Karpas-422 (cell line): ENCODE results near the gene G3BP1. TPM values are rescaled to one million over a fixed set of nuclear protein-coding genes. Genes with fewer than 3 reads are reported as not detected.
A peak's percentile ranks its signal among the peaks of the same experiment; 100 is the strongest.
"Not testable (repeated sequence)": the region's sequence is repeated elsewhere in the genome, so short reads cannot be mapped to it uniquely, and the experiment has no call there.

Experiments used
- DNase-seq: peaks from one replicate; pipeline ENCODE4 v3.0.0-alpha.2; 2015
- H2AFZ ChIP-seq: fragments of 200-600 bp; sonication (generic); 2 replicates; pipeline ENCODE4 v1.6.1; 2014; ENCODE audit warnings: antibody characterized with exemption, low read length, mixed read lengths
- H3K27ac ChIP-seq: fragments of 200-600 bp; sonication (generic); 2 replicates; pipeline ENCODE4 v1.5.1; 2014; ENCODE audit warnings: mild to moderate bottlenecking, low read length, moderate library complexity
- H3K27me3 ChIP-seq: fragments of 200-600 bp; sonication (generic); 2 replicates; pipeline ENCODE4 v1.6.1; 2014; ENCODE audit warnings: low read length, mixed read lengths
- H3K36me3 ChIP-seq: fragments of 200-600 bp; sonication (generic); 2 replicates; pipeline ENCODE4 v1.6.1; 2014; ENCODE audit warnings: low read length, mixed read lengths; ENCODE audit not compliant: insufficient read depth
- H3K4me1 ChIP-seq: fragments of 200-600 bp; sonication (generic); 2 replicates; pipeline ENCODE4 v1.6.1; 2014; ENCODE audit warnings: mild to moderate bottlenecking, low read length, mixed read lengths
- H3K4me2 ChIP-seq: fragments of 200-600 bp; sonication (generic); 2 replicates; pipeline ENCODE4 v1.6.1; 2014; ENCODE audit warnings: low read length, low read depth, mild to moderate bottlenecking; ENCODE audit not compliant: poor library complexity, severe bottlenecking
- H3K4me3 ChIP-seq: fragments of 200-600 bp; sonication (generic); 2 replicates; pipeline ENCODE4 v1.5.1; 2014; ENCODE audit warnings: mild to moderate bottlenecking, antibody characterized with exemption, low read length, mixed read lengths
- H3K79me2 ChIP-seq: fragments of 200-600 bp; sonication (generic); 2 replicates; pipeline ENCODE4 v1.6.1; 2014; ENCODE audit warnings: mild to moderate bottlenecking, low read length, mixed read lengths
- H3K9ac ChIP-seq: fragments of 200-600 bp; sonication (generic); 2 replicates; pipeline ENCODE4 v1.6.0; 2014; ENCODE audit warnings: low read length
- H3K9me2 ChIP-seq: fragments of 200-600 bp; sonication (generic), shearing (Covaris generic); replicated peaks from 2 replicates; pipeline ENCODE4 v1.6.0; 2014; ENCODE audit warnings: mild to moderate bottlenecking, low read length, moderate library complexity; ENCODE audit not compliant: insufficient read depth
- H3K9me3 ChIP-seq: fragments of 300-700, 200-600 bp; sonication (generic); 2 replicates; pipeline ENCODE4 v1.6.1; 2014; ENCODE audit warnings: low read length, mixed read lengths
- H4K20me1 ChIP-seq: fragments of 200-600 bp; sonication (generic); 2 replicates; pipeline ENCODE4 v1.6.1; 2014; ENCODE audit warnings: mild to moderate bottlenecking, antibody characterized with exemption, low read length, low read depth; ENCODE audit not compliant: insufficient read depth
- total RNA-seq: library from RNA; depleted of rRNA; stranded (reverse); fragments of >200 nt; shearing (Covaris generic); gene quantifications from 2 replicates; pipeline ENCODE4 v1.2.3, GENCODE V29; 2014; ENCODE audit warnings: low replicate concordance

The G3BP1 gene
- total RNA-seq, 1 experiment from 2014 or later: 186 TPM

DNA sequence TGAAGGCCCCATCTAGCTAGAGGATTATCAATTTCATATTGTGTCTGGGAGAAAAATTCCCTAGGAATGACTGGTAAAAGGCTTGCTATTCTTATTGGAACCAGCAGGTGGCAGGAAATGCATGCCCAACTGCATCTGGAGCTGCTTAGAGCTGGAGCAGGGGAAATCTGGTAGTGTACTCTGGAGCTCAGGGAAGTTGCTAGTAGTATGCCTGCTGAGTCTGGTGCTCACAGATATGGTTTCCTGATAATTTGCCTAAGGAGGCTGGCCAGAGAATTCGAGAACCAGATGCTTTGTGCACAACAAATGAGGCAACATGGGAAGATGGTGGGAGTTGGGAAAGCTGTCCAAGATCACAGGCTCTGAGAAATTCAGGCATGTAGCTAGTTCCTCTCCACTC, 53.7 kb downstream of the G3BP1 start:
- Histone ChIP-seq H3K4me1 (no peaks in the 10 kb centered on the region), H3K9me2 (no peaks in the 10 kb centered on the region), H3K4me3 (no peak overlapping the region), H2AFZ (no peak overlapping the region), H3K27ac (no peak overlapping the region), H3K79me2 (no peaks in the 10 kb centered on the region), H3K4me2 (no peak overlapping the region), H3K9ac (no peak overlapping the region), H3K27me3 (no peaks in the 10 kb centered on the region), H3K36me3 (peaks cover 49% of the 10 kb centered on the region), H3K9me3 (peaks cover 5% of the 10 kb centered on the region; the same call in 1 of the 2 replicates), H4K20me1 (no peaks in the 10 kb centered on the region)
- peak; percentile 56 for DNase-seq

DNA sequence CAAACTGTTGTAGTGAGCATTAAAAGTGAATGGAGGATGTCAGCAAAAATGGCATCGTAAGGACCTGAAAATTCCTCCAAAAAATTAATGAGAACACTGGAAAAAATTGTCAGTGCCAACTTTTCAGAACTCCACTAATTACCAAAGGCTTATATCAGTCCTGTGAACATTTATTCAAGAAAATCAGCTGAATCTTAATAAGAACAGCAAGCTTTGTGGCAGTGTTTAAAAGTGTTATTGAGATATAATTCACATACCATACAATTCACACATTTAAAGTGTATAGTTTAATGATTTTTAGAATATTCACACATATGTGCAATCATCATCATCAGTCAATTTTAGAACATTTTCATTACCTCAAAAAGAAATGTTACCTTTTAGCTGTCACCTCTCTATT, 57.6 kb downstream of the G3BP1 start:
- no peaks in the 10 kb centered on the region for H3K4me1 ChIP-seq
- H3K27ac ChIP-seq: no peak overlapping the region
- H3K9me3 ChIP-seq: peaks cover 15% of the 10 kb centered on the region
- H2AFZ ChIP-seq: no peak overlapping the region
- H3K4me2 ChIP-seq: no peak overlapping the region
- H3K79me2 ChIP-seq: no peaks in the 10 kb centered on the region
- H4K20me1 ChIP-seq: no peaks in the 10 kb centered on the region
- H3K36me3 ChIP-seq: peaks cover 48% of the 10 kb centered on the region
- H3K4me3 ChIP-seq: no peak overlapping the region
- no peak for DNase-seq
- no peaks in the 10 kb centered on the region for H3K9me2 ChIP-seq
- no peaks in the 10 kb centered on the region for H3K27me3 ChIP-seq
- H3K9ac ChIP-seq: no peak overlapping the region

DNA sequence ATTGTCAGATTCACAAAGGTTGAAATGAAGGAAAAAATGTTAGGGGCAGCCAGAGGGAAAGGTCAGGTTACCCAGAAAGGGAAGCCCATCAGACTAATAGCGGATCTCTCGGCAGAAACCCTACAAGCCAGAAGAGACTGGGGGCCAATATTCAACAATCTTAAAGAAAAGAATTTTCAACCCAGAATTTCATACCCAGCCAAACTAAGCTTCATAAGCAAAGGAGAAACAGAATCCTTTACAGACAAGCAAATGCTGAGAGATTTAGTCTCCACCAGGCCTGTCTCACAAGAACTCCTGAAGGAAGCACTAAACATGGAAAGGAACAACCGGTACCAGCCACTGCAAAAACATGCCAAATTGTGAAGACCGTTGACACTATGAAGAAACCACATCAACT, 61.1 kb downstream of the G3BP1 start:
- H3K27ac ChIP-seq, H3K4me1 ChIP-seq, H3K4me2 ChIP-seq, DNase-seq, H3K4me3 ChIP-seq, H3K9me2 ChIP-seq, H3K79me2 ChIP-seq, H4K20me1 ChIP-seq, H2AFZ ChIP-seq, H3K9ac ChIP-seq, H3K27me3 ChIP-seq: not testable (repeated sequence)
- peaks cover 15% of the 10 kb centered on the region for H3K9me3 ChIP-seq
- peaks cover 17% of the 10 kb centered on the region for H3K36me3 ChIP-seq

DNA sequence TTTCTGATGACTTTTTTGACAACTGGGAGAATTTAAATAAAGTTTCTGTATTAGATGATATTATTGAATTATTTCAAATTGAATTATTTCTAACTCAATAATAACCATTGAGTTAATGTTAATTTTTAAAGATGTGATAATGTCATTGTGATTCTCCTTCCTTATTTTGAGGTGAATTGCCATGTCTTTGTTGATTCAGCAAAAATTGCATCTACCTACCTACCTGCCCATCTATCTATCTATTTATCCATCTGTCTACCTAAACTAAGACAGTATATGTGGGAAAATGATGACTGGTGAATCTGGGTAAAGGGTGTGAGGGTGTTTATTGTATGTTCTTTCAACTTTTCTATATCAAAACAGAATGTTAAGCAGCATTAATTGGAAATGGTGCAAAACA, 75.0 kb downstream of the G3BP1 start:
- no peak overlapping the region for H2AFZ ChIP-seq
- no peaks in the 10 kb centered on the region for H3K27me3 ChIP-seq
- no peak overlapping the region for H3K9ac ChIP-seq
- no peak overlapping the region for H3K4me3 ChIP-seq
- H3K36me3 ChIP-seq: no peaks in the 10 kb centered on the region
- H3K79me2 ChIP-seq: no peaks in the 10 kb centered on the region
- H3K9me2 ChIP-seq: no peaks in the 10 kb centered on the region
- no peak for DNase-seq
- H3K9me3 ChIP-seq: no peaks in the 10 kb centered on the region
- H4K20me1 ChIP-seq: no peaks in the 10 kb centered on the region
- H3K27ac ChIP-seq: no peak overlapping the region
- no peaks in the 10 kb centered on the region for H3K4me1 ChIP-seq
- H3K4me2 ChIP-seq: no peak overlapping the region

GRCh38 chr5:151847871-151848270, 76.1 kb downstream of the G3BP1 start:
- H2AFZ ChIP-seq: no peak overlapping the region
- H3K27ac ChIP-seq: no peak overlapping the region
- no peak overlapping the region for H3K4me2 ChIP-seq
- H3K27me3 ChIP-seq: no peaks in the 10 kb centered on the region
- H3K9me3 ChIP-seq: no peaks in the 10 kb centered on the region
- no peaks in the 10 kb centered on the region for H4K20me1 ChIP-seq
- no peak overlapping the region for H3K4me3 ChIP-seq
- no peaks in the 10 kb centered on the region for H3K9me2 ChIP-seq
- H3K79me2 ChIP-seq: no peaks in the 10 kb centered on the region
- no peaks in the 10 kb centered on the region for H3K4me1 ChIP-seq
- no peak overlapping the region for H3K9ac ChIP-seq
- H3K36me3 ChIP-seq: no peaks in the 10 kb centered on the region
- no peak for DNase-seq

DNA sequence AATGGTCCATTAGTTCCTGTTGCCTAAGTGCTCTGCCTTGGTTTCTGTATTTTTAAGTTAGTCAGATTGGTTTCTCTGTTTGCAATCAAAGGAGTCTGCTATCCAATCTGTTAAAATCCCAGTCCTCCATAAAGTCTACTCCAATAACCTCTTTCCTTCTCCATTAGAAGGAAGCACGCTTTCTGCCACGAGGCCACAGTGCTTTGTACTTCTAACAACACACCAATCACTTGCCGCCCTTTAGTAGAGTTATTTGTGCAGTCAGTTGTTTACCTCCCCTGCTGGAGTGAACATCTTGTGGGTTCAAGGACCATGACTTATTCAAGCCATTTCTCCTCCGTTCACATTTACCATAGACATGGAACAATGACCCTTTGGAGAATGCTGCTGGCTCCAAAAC, 83.9 kb downstream of the G3BP1 start:
- no peaks in the 10 kb centered on the region for H3K9me3 ChIP-seq
- no peak overlapping the region for H3K9ac ChIP-seq
- no peak overlapping the region for H3K4me3 ChIP-seq
- no peaks in the 10 kb centered on the region for H3K79me2 ChIP-seq
- H3K9me2 ChIP-seq: no peaks in the 10 kb centered on the region
- no peak overlapping the region for H3K4me2 ChIP-seq
- no peak for DNase-seq
- no peaks in the 10 kb centered on the region for H4K20me1 ChIP-seq
- no peaks in the 10 kb centered on the region for H3K27me3 ChIP-seq
- H3K27ac ChIP-seq: no peak overlapping the region
- no peak overlapping the region for H2AFZ ChIP-seq
- no peaks in the 10 kb centered on the region for H3K36me3 ChIP-seq
- H3K4me1 ChIP-seq: no peaks in the 10 kb centered on the region

- H3K9me3 ChIP-seq: no peaks in the 10 kb centered on the region
- H3K9me2 ChIP-seq: no peaks in the 10 kb centered on the region
- no peaks in the 10 kb centered on the region for H3K4me1 ChIP-seq
- no peak for DNase-seq
- no peak overlapping the region for H3K27ac ChIP-seq
- H3K4me2 ChIP-seq: no peak overlapping the region
- no peak overlapping the region for H3K4me3 ChIP-seq
- H3K79me2 ChIP-seq: no peaks in the 10 kb centered on the region
- no peak overlapping the region for H3K9ac ChIP-seq
- no peaks in the 10 kb centered on the region for H3K36me3 ChIP-seq
- H2AFZ ChIP-seq: no peak overlapping the region
- no peaks in the 10 kb centered on the region for H3K27me3 ChIP-seq
- H4K20me1 ChIP-seq: no peaks in the 10 kb centered on the region
Measured at GRCh38 chr5:151856861-151857260, 85.1 kb downstream of the G3BP1 start.

DNA sequence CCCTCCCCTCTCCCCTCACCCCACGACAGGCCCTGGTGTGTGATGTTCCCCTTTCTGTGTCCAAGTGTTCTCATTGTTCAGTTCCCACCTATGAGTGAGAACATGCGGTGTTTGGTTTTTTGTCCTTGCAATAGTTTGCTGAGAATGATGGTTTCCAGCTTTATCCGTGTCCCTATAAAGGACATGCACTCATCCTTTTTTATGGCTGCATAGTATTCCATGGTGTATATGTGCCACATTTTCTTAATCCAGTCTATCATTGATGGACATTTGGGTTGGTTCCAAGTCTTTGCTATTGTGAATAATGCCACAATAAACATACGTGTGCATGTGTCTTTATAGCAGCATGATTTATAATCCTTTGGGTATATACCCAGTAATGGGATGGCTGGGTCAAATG, 89.1 kb downstream of the G3BP1 start:
- DNase-seq, H3K4me1 ChIP-seq, H4K20me1 ChIP-seq, H3K9me2 ChIP-seq, H3K9ac ChIP-seq, H3K4me3 ChIP-seq, H3K4me2 ChIP-seq, H3K27me3 ChIP-seq, H2AFZ ChIP-seq, H3K79me2 ChIP-seq, H3K9me3 ChIP-seq, H3K27ac ChIP-seq, H3K36me3 ChIP-seq: not testable (repeated sequence)
